Renal cortex interstitium (tissue), 11 donors: Measurements from ENCODE around the gene DIPK1A. TPM values are rescaled to one million over a fixed set of nuclear protein-coding genes. Genes with fewer than 3 reads are reported as not detected.

Experiments used
- DNase-seq, 11 donors: peaks; one replicate each; pipeline ENCODE4 v3.0.0-alpha.2; 2013; ENCODE audit warnings: low read depth in 9 of 11, low spot score in 4 of 11; ENCODE audit errors: extremely low read depth in 1 of 11
- polyA plus RNA-seq, 3 donors: library from polyadenylated mRNA; unstranded; fragments of 120-200 nt; gene quantifications; one replicate each; pipeline ENCODE4 v1.2.1, GENCODE V29; 2013; ENCODE audit not compliant: insufficient read length in 3 of 3

DIPK1A gene
- polyA plus RNA-seq, 3 donors = 7.5 to 9.4 (median 9.1) TPM

GRCh38 chr1:92792340-92792782 lies 168.9 kb downstream of the DIPK1A start:
- no peak for DNase-seq

Other genes with a start within 250 kb of the DIPK1A start
- 10 to 100 TPM; 20.2 to 22.0 (median 20.8) TPM for gene EVI5, start 176.4 kb downstream of the DIPK1A start, polyA plus RNA-seq
- gene RPL5, start 129.4 kb downstream of the DIPK1A start, polyA plus RNA-seq = 1,000 to 10,000 TPM; 2,444 to 3,001 (median 2,688) TPM
- 10 to 100 TPM; 42.2 to 69.6 (median 51.2) TPM for gene MTF2, start 117.8 kb upstream of the DIPK1A start, polyA plus RNA-seq
- 100 to 1,000 TPM in 1 of 3 donors, 10 to 100 TPM in 2; 74.3 to 119 (median 89.2) TPM for gene TMED5, start 219.0 kb upstream of the DIPK1A start, polyA plus RNA-seq
- 10 to 100 TPM; 11.4 to 12.8 (median 11.4) TPM for gene CCDC18, start 219.3 kb upstream of the DIPK1A start, polyA plus RNA-seq